ENCODE measurements around the gene CPLANE1.

The CPLANE1 gene

GRCh38 chr5:37190592-37190991 is 58.6 kb downstream of the CPLANE1 start:
- Histone ChIP-seq H3K36me3 (ENCODE audit: control insufficient read depth in 1 of 2, insufficient read depth in 2 of 2, low read depth in 1 of 2, low read length in 2 of 2) (peaks cover 25 to 75% of the 10 kb centered on the region in 2 experiments), H2BK12ac (ENCODE audit: low read length in 2 of 2) (no peak overlapping the region), H3K4me1 (ENCODE audit: control insufficient read depth, insufficient read depth, low read depth, low read length) (no peaks in the 10 kb centered on the region), H2BK5ac (ENCODE audit: low read depth, low read length, poor library complexity, severe bottlenecking) (no peak overlapping the region), H3K23ac (ENCODE audit: low read length in 2 of 2) (no peak overlapping the region), H3K4ac (ENCODE audit: low read depth in 1 of 2, low read length in 2 of 2) (no peak overlapping the region), H3K9ac (ENCODE audit: low read length) (no peak overlapping the region), H3K14ac (ENCODE audit: low read length in 2 of 2) (no peak overlapping the region), H4K8ac (ENCODE audit: low read length) (no peak overlapping the region), H2BK120ac (ENCODE audit: low read depth, low read length) (no peak overlapping the region), H3K27me3 (ENCODE audit: control insufficient read depth in 1 of 2, insufficient read depth in 1 of 2, low read length in 2 of 2) (no peaks in the 10 kb centered on the region), H2AFZ (ENCODE audit: low read depth, low read length) (no peak overlapping the region), H4K91ac (ENCODE audit: low read length) (no peak overlapping the region), H3K4me3 (ENCODE audit: insufficient read depth in 1 of 2, low read depth in 1 of 2, low read length in 2 of 2) (no peak overlapping the region), H2AK5ac (ENCODE audit: low read length, severe bottlenecking) (no peak overlapping the region), H2BK15ac (ENCODE audit: low read depth, poor library complexity, severe bottlenecking) (no peak overlapping the region), H3K79me1 (replicated peaks; ENCODE audit: low read length, poor library complexity, severe bottlenecking) (peaks cover 1% of the 10 kb centered on the region), H3K18ac (ENCODE audit: low read depth in 1 of 2, low read length in 2 of 2) (no peak overlapping the region), H3K4me2 (ENCODE audit: low read length, poor library complexity, severe bottlenecking) (no peak overlapping the region), H3K9me3 (ENCODE audit: control insufficient read depth, low read length) (no peaks in the 10 kb centered on the region), H3K27ac (ENCODE audit: low read length, poor library complexity, severe bottlenecking) (no peak overlapping the region)
- no peak for DNase-seq
- no CpG with 5 or more reads among the region's 2 CpGs for WGBS

- Histone ChIP-seq H3K4me3 (ENCODE audit: insufficient read depth in 1 of 2, low read depth in 1 of 2, low read length in 2 of 2) (no peak overlapping the region), H4K91ac (ENCODE audit: low read length) (no peak overlapping the region), H3K23ac (ENCODE audit: low read length in 2 of 2) (no peak overlapping the region), H3K36me3 (ENCODE audit: control insufficient read depth in 1 of 2, insufficient read depth in 2 of 2, low read depth in 1 of 2, low read length in 2 of 2) (peaks cover 22 to 72% of the 10 kb centered on the region in 2 experiments), H3K4me2 (ENCODE audit: low read length, poor library complexity, severe bottlenecking) (no peak overlapping the region), H2BK12ac (ENCODE audit: low read length in 2 of 2) (no peak overlapping the region), H3K18ac (ENCODE audit: low read depth in 1 of 2, low read length in 2 of 2) (no peak overlapping the region), H3K9ac (ENCODE audit: low read length) (peak overlapping the region; percentile 8), H2AK5ac (ENCODE audit: low read length, severe bottlenecking) (no peak overlapping the region), H3K79me1 (replicated peaks; ENCODE audit: low read length, poor library complexity, severe bottlenecking) (peaks cover 1% of the 10 kb centered on the region), H2BK15ac (ENCODE audit: low read depth, poor library complexity, severe bottlenecking) (no peak overlapping the region), H3K4ac (ENCODE audit: low read depth in 1 of 2, low read length in 2 of 2) (no peak overlapping the region), H3K27ac (ENCODE audit: low read length, poor library complexity, severe bottlenecking) (no peak overlapping the region), H3K14ac (ENCODE audit: low read length in 2 of 2) (no peak overlapping the region), H2BK5ac (ENCODE audit: low read depth, low read length, poor library complexity, severe bottlenecking) (no peak overlapping the region), H2AFZ (ENCODE audit: low read depth, low read length) (no peak overlapping the region), H4K8ac (ENCODE audit: low read length) (no peak overlapping the region), H2BK120ac (ENCODE audit: low read depth, low read length) (no peak overlapping the region), H3K27me3 (ENCODE audit: control insufficient read depth in 1 of 2, insufficient read depth in 1 of 2, low read length in 2 of 2) (no peaks in the 10 kb centered on the region), H3K4me1 (ENCODE audit: control insufficient read depth, insufficient read depth, low read depth, low read length) (no peaks in the 10 kb centered on the region), H3K9me3 (ENCODE audit: control insufficient read depth, low read length) (no peaks in the 10 kb centered on the region)
- 100% methylated on average over 4 of the region's 4 CpGs for WGBS
- no peak for DNase-seq
These were observed 59.8 kb downstream of the CPLANE1 start for GRCh38 chr5:37189355-37189754.

GRCh38 chr5:37187465-37187977 is 61.7 kb downstream of the CPLANE1 start:
- Histone ChIP-seq H3K4me2 (ENCODE audit: low read length, poor library complexity, severe bottlenecking) (no peak overlapping the region), H3K79me1 (replicated peaks; ENCODE audit: low read length, poor library complexity, severe bottlenecking) (peaks cover 1% of the 10 kb centered on the region), H3K4me3 (ENCODE audit: insufficient read depth in 1 of 2, low read depth in 1 of 2, low read length in 2 of 2) (no peak overlapping the region), H3K9me3 (ENCODE audit: control insufficient read depth, low read length) (no peaks in the 10 kb centered on the region), H2BK15ac (ENCODE audit: low read depth, poor library complexity, severe bottlenecking) (no peak overlapping the region), H3K36me3 (ENCODE audit: control insufficient read depth in 1 of 2, insufficient read depth in 2 of 2, low read depth in 1 of 2, low read length in 2 of 2) (peaks cover 17 to 78% of the 10 kb centered on the region in 2 experiments), H2BK5ac (ENCODE audit: low read depth, low read length, poor library complexity, severe bottlenecking) (no peak overlapping the region), H3K4ac (ENCODE audit: low read depth in 1 of 2, low read length in 2 of 2) (no peak overlapping the region), H3K4me1 (ENCODE audit: control insufficient read depth, insufficient read depth, low read depth, low read length) (no peaks in the 10 kb centered on the region), H2BK12ac (ENCODE audit: low read length in 2 of 2) (no peak overlapping the region), H2AK5ac (ENCODE audit: low read length, severe bottlenecking) (no peak overlapping the region), H3K27me3 (ENCODE audit: control insufficient read depth in 1 of 2, insufficient read depth in 1 of 2, low read length in 2 of 2) (no peaks in the 10 kb centered on the region), H2BK120ac (ENCODE audit: low read depth, low read length) (no peak overlapping the region), H3K23ac (ENCODE audit: low read length in 2 of 2) (no peak overlapping the region), H3K18ac (ENCODE audit: low read depth in 1 of 2, low read length in 2 of 2) (no peak overlapping the region), H2AFZ (ENCODE audit: low read depth, low read length) (no peak overlapping the region), H4K8ac (ENCODE audit: low read length) (no peak overlapping the region), H3K14ac (ENCODE audit: low read length in 2 of 2) (no peak overlapping the region), H4K91ac (ENCODE audit: low read length) (no peak overlapping the region), H3K9ac (ENCODE audit: low read length) (no peak overlapping the region), H3K27ac (ENCODE audit: low read length, poor library complexity, severe bottlenecking) (no peak overlapping the region)
- over 99% methylated on average over 3 of the region's 3 CpGs for WGBS
- no peak for DNase-seq

- H3K27ac ChIP-seq (ENCODE audit: low read length, poor library complexity, severe bottlenecking) = no peak overlapping the region
- no peak overlapping the region for H4K91ac ChIP-seq (ENCODE audit: low read length)
These were observed 64.3 kb downstream of the CPLANE1 start for GRCh38 chr5:37184748-37185364.

More at GRCh38 chr5:37184748-37185364, 64.3 kb downstream of the CPLANE1 start:
- H3K79me1 ChIP-seq (replicated peaks; ENCODE audit: low read length, poor library complexity, severe bottlenecking) = peaks cover 3% of the 10 kb centered on the region
- no peak overlapping the region for H2BK120ac ChIP-seq (ENCODE audit: low read depth, low read length)
- no peak for DNase-seq
- H2AFZ ChIP-seq (ENCODE audit: low read depth, low read length) = no peak overlapping the region
- no peaks in the 10 kb centered on the region for H3K9me3 ChIP-seq (ENCODE audit: control insufficient read depth, low read length)
- no peak overlapping the region for H2BK15ac ChIP-seq (ENCODE audit: low read depth, poor library complexity, severe bottlenecking)
- no peaks in the 10 kb centered on the region for H3K27me3 ChIP-seq (ENCODE audit: control insufficient read depth in 1 of 2, insufficient read depth in 1 of 2, low read length in 2 of 2)
- no peak overlapping the region for H3K4me3 ChIP-seq (ENCODE audit: insufficient read depth in 1 of 2, low read depth in 1 of 2, low read length in 2 of 2)
- 80% methylated on average over 3 of the region's 4 CpGs for WGBS
- no peak overlapping the region for H3K18ac ChIP-seq (ENCODE audit: low read depth in 1 of 2, low read length in 2 of 2)
- H3K4ac ChIP-seq (ENCODE audit: low read depth in 1 of 2, low read length in 2 of 2) = no peak overlapping the region
- no peaks in the 10 kb centered on the region for H3K4me1 ChIP-seq (ENCODE audit: control insufficient read depth, insufficient read depth, low read depth, low read length)
- no peak overlapping the region for H3K14ac ChIP-seq (ENCODE audit: low read length in 2 of 2)
- H3K4me2 ChIP-seq (ENCODE audit: low read length, poor library complexity, severe bottlenecking) = no peak overlapping the region
- H3K23ac ChIP-seq (ENCODE audit: low read length in 2 of 2) = no peak overlapping the region
- no peak overlapping the region for H2BK12ac ChIP-seq (ENCODE audit: low read length in 2 of 2)
- no peak overlapping the region for H3K9ac ChIP-seq (ENCODE audit: low read length)
- H4K8ac ChIP-seq (ENCODE audit: low read length) = no peak overlapping the region
- peaks cover 7 to 79% of the 10 kb centered on the region in 2 experiments for H3K36me3 ChIP-seq (ENCODE audit: control insufficient read depth in 1 of 2, insufficient read depth in 2 of 2, low read depth in 1 of 2, low read length in 2 of 2)
- no peak overlapping the region for H2AK5ac ChIP-seq (ENCODE audit: low read length, severe bottlenecking)
- H2BK5ac ChIP-seq (ENCODE audit: low read depth, low read length, poor library complexity, severe bottlenecking) = no peak overlapping the region

All from mesenchymal stem cell (in vitro differentiated cells and primary cell).